NOMO-1 treated with dmso at 0.1 percent for 144 hours (cell line): ENCODE data around the gene HOXB8.

Source experiments
- DNase-seq: peaks from one replicate; lab custom pipeline; 2025; ENCODE audit not compliant: unreplicated experiment; lab: John Stamatoyannopoulos, UW

The HOXB8 gene

GRCh38 chr17:48586355-48587258 lies 28.5 kb downstream of the HOXB8 start:
- DNase-seq, result no peak

GRCh38 chr17:48584223-48584741 lies 30.8 kb downstream of the HOXB8 start:
- DNase-seq, result no peak

- no peak for DNase-seq
These were observed 31.3 kb downstream of the HOXB8 start for GRCh38 chr17:48583708-48584222.

- DNase-seq, result no peak
These were observed 32.4 kb downstream of the HOXB8 start for GRCh38 chr17:48582750-48583069.

- DNase-seq, result no peak
These were observed 35.1 kb downstream of the HOXB8 start for GRCh38 chr17:48579760-48580554.

- DNase-seq, result no peak
These were observed 35.7 kb downstream of the HOXB8 start for GRCh38 chr17:48579471-48579759.

- no peak for DNase-seq
These were observed 36.2 kb downstream of the HOXB8 start for GRCh38 chr17:48578616-48579470.

- DNase-seq, result peak; percentile 42
These were observed 37.0 kb downstream of the HOXB8 start, which contains the start of gene HOXB4 for GRCh38 chr17:48577946-48578615. TSS of gene HOXB4 (minus strand) at chr17:48578350. CDS start at chr17:48578319, 31 bp downstream.

- DNase-seq, result no peak
These were observed 37.7 kb downstream of the HOXB8 start for GRCh38 chr17:48577330-48577945.

- no peak for DNase-seq
These were observed 38.4 kb downstream of the HOXB8 start for GRCh38 chr17:48576479-48577309.

GRCh38 chr17:48575673-48576478 lies 39.2 kb downstream of the HOXB8 start:
- no peak for DNase-seq

GRCh38 chr17:48575066-48575582 lies 40.0 kb downstream of the HOXB8 start:
- no peak for DNase-seq

GRCh38 chr17:48574505-48575065 lies 40.5 kb downstream of the HOXB8 start:
- no peak for DNase-seq

GRCh38 chr17:48571826-48572417 lies 43.2 kb downstream of the HOXB8 start:
- DNase-seq, result no peak

GRCh38 chr17:48571024-48571818 lies 43.9 kb downstream of the HOXB8 start:
- DNase-seq, result no peak

GRCh38 chr17:48570325-48571023 lies 44.6 kb downstream of the HOXB8 start:
- DNase-seq, result no peak
